Hepatocyte (in vitro differentiated cells): ENCODE results near the gene RAD51AP1. TPM values are rescaled to one million over a fixed set of nuclear protein-coding genes. Genes with fewer than 3 reads are reported as not detected.

Source experiments
- DNase-seq: peaks from one replicate; pipeline ENCODE4 v3.0.0-alpha.2; 2016; ENCODE audit warnings: low spot score
- H2AFZ ChIP-seq: fragments of 200-600 bp; sonication (generic); 2 replicates; pipeline ENCODE4 v1.6.0; 2016; ENCODE audit warnings: antibody characterized with exemption, mild to moderate bottlenecking
- H3K27ac ChIP-seq: fragments of 200-600 bp; sonication (generic); 2 replicates; pipeline ENCODE4 v1.5.1; 2016; ENCODE audit warnings: mild to moderate bottlenecking
- H3K27me3 ChIP-seq: fragments of 200-600 bp; sonication (generic); 2 replicates; pipeline ENCODE4 v1.6.1; 2016
- H3K36me3 ChIP-seq: fragments of 200-600 bp; sonication (generic); replicated peaks from 2 replicates; pipeline ENCODE4 v1.5.1; 2016; ENCODE audit warnings: low read depth; ENCODE audit not compliant: insufficient read depth
- H3K4me1 ChIP-seq: fragments of 200-600 bp; sonication (generic); 2 replicates; pipeline ENCODE4 v1.5.1; 2016; ENCODE audit warnings: mild to moderate bottlenecking, moderate library complexity; ENCODE audit not compliant: insufficient read depth
- H3K4me2 ChIP-seq: fragments of 200-600 bp; sonication (generic); 2 replicates; pipeline ENCODE4 v1.6.0; 2016
- H3K4me3 ChIP-seq: fragments of 200-600 bp; sonication (generic); 2 replicates; pipeline ENCODE4 v1.5.1; 2016; ENCODE audit warnings: mild to moderate bottlenecking
- H3K79me2 ChIP-seq: fragments of 200-600 bp; sonication (generic); 2 replicates; pipeline ENCODE4 v1.6.0; 2017; ENCODE audit warnings: mild to moderate bottlenecking
- H3K9me2 ChIP-seq: fragments of 200-600 bp; sonication (generic); replicated peaks from 2 replicates; pipeline ENCODE4 v1.6.0; 2017; ENCODE audit warnings: mild to moderate bottlenecking; ENCODE audit not compliant: insufficient read depth
- H3K9me3 ChIP-seq: fragments of 200-600 bp; sonication (generic); 2 replicates; pipeline ENCODE4 v1.5.1; 2016; ENCODE audit warnings: low read depth, mild to moderate bottlenecking
- H4K20me1 ChIP-seq: fragments of 200-600 bp; sonication (generic); 2 replicates; pipeline ENCODE4 v1.6.0; 2016; ENCODE audit warnings: mild to moderate bottlenecking; ENCODE audit not compliant: insufficient read depth, poor library complexity, severe bottlenecking
- CTCF ChIP-seq: fragments of 200-600 bp; sonication (generic); IDR thresholded peaks from 2 replicates; pipeline ENCODE4 v1.5.1; 2016; ENCODE audit warnings: antibody characterized with exemption, mild to moderate bottlenecking; ENCODE audit not compliant: poor library complexity
- EZH2 ChIP-seq: fragments of 200-600 bp; sonication (generic); IDR thresholded peaks from 2 replicates; pipeline ENCODE4 v1.6.1; 2016; ENCODE audit warnings: antibody characterized with exemption, mild to moderate bottlenecking, borderline replicate concordance
- EZH2phosphoT487 ChIP-seq: fragments of 200-600 bp; sonication (generic); IDR thresholded peaks from one replicate; pipeline ENCODE4 v1.6.1; 2018; ENCODE audit warnings: antibody characterized with exemption, mild to moderate bottlenecking, low read depth, moderate library complexity; ENCODE audit not compliant: unreplicated experiment, severe bottlenecking
- WGBS: methylation state at CpG from one replicate; pipeline ENCODE4 v1.1.6; 2016; ENCODE audit warnings: low lambda C conversion rate; ENCODE audit errors: missing lambda C conversion rate; 5-methylcytosine and 5-hydroxymethylcytosine counted together
- polyA plus RNA-seq: library from polyadenylated mRNA; unstranded; fragments of >200 nt; fragmentation: Nextera tagmentation; extraction: Ambion mirVana; gene quantifications from 2 replicates; pipeline ENCODE4 v1.2.1, GENCODE V29; 2016
- total RNA-seq: library from RNA; depleted of rRNA; stranded (reverse); fragments of >200 nt; gene quantifications from 2 replicates; pipeline ENCODE4 v1.2.3, GENCODE V29; 2014

RAD51AP1 gene
- total RNA-seq = 9.8 and 11.5 TPM in 2 replicates
- 4.6 and 5.4 TPM in 2 replicates for polyA plus RNA-seq

- no peaks in the 10 kb centered on the region for H3K4me1 ChIP-seq
- peaks cover 46% of the 10 kb centered on the region for H3K79me2 ChIP-seq
- H3K36me3 ChIP-seq = no peaks in the 10 kb centered on the region
- no peaks in the 10 kb centered on the region for H3K9me3 ChIP-seq
- no peak for TF ChIP-seq EZH2phosphoT487
- TF ChIP-seq CTCF = no peak
- no peak for TF ChIP-seq EZH2
- under 1% methylated on average over 49 of the region's 49 CpGs for WGBS
- H2AFZ ChIP-seq = peak within 1 kb of the TSS; percentile 95
- no peaks in the 10 kb centered on the region for H3K27me3 ChIP-seq
- DNase-seq = peak; percentile 97
- peak within 1 kb of the TSS; percentile 82 for H3K4me3 ChIP-seq
- no peaks in the 10 kb centered on the region for H3K9me2 ChIP-seq
- no peaks in the 10 kb centered on the region for H4K20me1 ChIP-seq
- H3K27ac ChIP-seq = peak within 1 kb of the TSS; percentile 91
- H3K4me2 ChIP-seq = peak within 1 kb of the TSS; percentile 89
These were observed at the start of gene RAD51AP1 for GRCh38 chr12:4538207-4539160. TSS of gene RAD51AP1 (plus strand) at chr12:4538890. CDS start at chr12:4538940, 50 bp downstream.

GRCh38 chr12:4489556-4489955, 49.1 kb upstream of the RAD51AP1 start:
- Histone ChIP-seq H2AFZ (no peak overlapping the region), H3K4me2 (no peak overlapping the region), H3K36me3 (no peaks in the 10 kb centered on the region), H3K27ac (no peak overlapping the region), H3K4me1 (no peaks in the 10 kb centered on the region), H3K27me3 (no peaks in the 10 kb centered on the region), H3K4me3 (no peak overlapping the region), H3K79me2 (no peaks in the 10 kb centered on the region), H3K9me3 (no peaks in the 10 kb centered on the region), H3K9me2 (no peaks in the 10 kb centered on the region), H4K20me1 (no peaks in the 10 kb centered on the region)
- 96% methylated on average over 2 of the region's 2 CpGs for WGBS
- TF ChIP-seq EZH2phosphoT487 = no peak
- no peak for DNase-seq

- 97% methylated on average over 1 of the region's 1 CpG for WGBS
- no peak overlapping the region for H2AFZ ChIP-seq
- no peaks in the 10 kb centered on the region for H3K9me3 ChIP-seq
- H3K4me2 ChIP-seq = no peak overlapping the region
- H4K20me1 ChIP-seq = no peaks in the 10 kb centered on the region
- DNase-seq = no peak
- no peaks in the 10 kb centered on the region for H3K4me1 ChIP-seq
- H3K27me3 ChIP-seq = no peaks in the 10 kb centered on the region
- TF ChIP-seq CTCF (no peak), EZH2 (no peak)
- no peaks in the 10 kb centered on the region for H3K79me2 ChIP-seq
- H3K9me2 ChIP-seq = no peaks in the 10 kb centered on the region
- no peak overlapping the region for H3K27ac ChIP-seq
- H3K36me3 ChIP-seq = no peaks in the 10 kb centered on the region
- H3K4me3 ChIP-seq = no peak overlapping the region
These were observed 47.7 kb upstream of the RAD51AP1 start for GRCh38 chr12:4490973-4491372.

- H3K4me2 ChIP-seq = no peak overlapping the region
- no peaks in the 10 kb centered on the region for H3K27me3 ChIP-seq
- no peaks in the 10 kb centered on the region for H3K9me3 ChIP-seq
- WGBS = 95% methylated on average over 1 of the region's 1 CpG
- no peaks in the 10 kb centered on the region for H3K4me1 ChIP-seq
- H3K27ac ChIP-seq = no peak overlapping the region
- no peaks in the 10 kb centered on the region for H4K20me1 ChIP-seq
- no peak overlapping the region for H3K4me3 ChIP-seq
- no peaks in the 10 kb centered on the region for H3K9me2 ChIP-seq
- H2AFZ ChIP-seq = no peak overlapping the region
- no peaks in the 10 kb centered on the region for H3K36me3 ChIP-seq
- DNase-seq = no peak
- TF ChIP-seq CTCF (no peak), EZH2phosphoT487 (no peak), EZH2 (no peak)
- no peaks in the 10 kb centered on the region for H3K79me2 ChIP-seq
These were observed 42.4 kb upstream of the RAD51AP1 start for GRCh38 chr12:4496145-4496838.
